Smooth muscle cell (in vitro differentiated cells): ENCODE data around the gene CST9. TPM values are rescaled to one million over a fixed set of nuclear protein-coding genes. Genes with fewer than 3 reads are reported as not detected.
A peak's percentile ranks its signal among the peaks of the same experiment; 100 is the strongest.
"Not testable (repeated sequence)": the region's sequence is repeated elsewhere in the genome, so short reads cannot be mapped to it uniquely, and the experiment has no call there.

Experiments used
- DNase-seq: peaks from one replicate; lab custom pipeline; 2025; ENCODE audit not compliant: unreplicated experiment; lab: John Stamatoyannopoulos, UW
- H2AFZ ChIP-seq: fragments of 200-600 bp; sonication (generic); 2 replicates; pipeline ENCODE4 v1.6.0; 2016; ENCODE audit warnings: antibody characterized with exemption, low read depth, mild to moderate bottlenecking
- H3F3A ChIP-seq: fragments of 200-600 bp; sonication (generic); 2 replicates; pipeline ENCODE4 v1.6.0; 2017; ENCODE audit warnings: antibody characterized with exemption, low read depth
- H3K27ac ChIP-seq: fragments of 200-600 bp; sonication (generic); 2 replicates; pipeline ENCODE4 v1.5.1; 2016; ENCODE audit warnings: low read depth, mild to moderate bottlenecking
- H3K27me3 ChIP-seq: fragments of 200-600 bp; sonication (generic); 2 replicates; pipeline ENCODE4 v1.6.1; 2016; ENCODE audit warnings: low read depth, mild to moderate bottlenecking
- H3K36me3 ChIP-seq: fragments of 200-600 bp; sonication (generic); 2 replicates; pipeline ENCODE4 v1.5.1; 2016; ENCODE audit warnings: low read depth
- H3K4me1 ChIP-seq: fragments of 200-600 bp; sonication (generic); 2 replicates; pipeline ENCODE4 v1.5.1; 2016; ENCODE audit warnings: low read depth
- H3K4me2 ChIP-seq: fragments of 200-600 bp; sonication (generic); 2 replicates; pipeline ENCODE4 v1.6.0; 2016; ENCODE audit warnings: mild to moderate bottlenecking
- H3K4me3 ChIP-seq: fragments of 200-600 bp; sonication (generic); 2 replicates; pipeline ENCODE4 v1.5.1; 2016; ENCODE audit warnings: mild to moderate bottlenecking
- H3K79me2 ChIP-seq: fragments of 200-600 bp; sonication (generic); 2 replicates; pipeline ENCODE4 v1.6.0; 2016; ENCODE audit warnings: low read depth, mild to moderate bottlenecking
- H3K9ac ChIP-seq: fragments of 200-600 bp; sonication (generic); 2 replicates; pipeline ENCODE4 v1.6.0; 2016; ENCODE audit warnings: low read depth
- H3K9me3 ChIP-seq: fragments of 200-600 bp; sonication (generic); replicated peaks from 2 replicates; pipeline ENCODE4 v1.5.1; 2016; ENCODE audit warnings: low read depth
- H4K20me1 ChIP-seq: fragments of 200-600 bp; sonication (generic); 2 replicates; pipeline ENCODE4 v1.6.0; 2016; ENCODE audit warnings: low read depth
- WGBS: methylation state at CpG from one replicate; pipeline ENCODE4 v1.1.7; 2016; ENCODE audit warnings: low lambda C conversion rate; 5-methylcytosine and 5-hydroxymethylcytosine counted together
- polyA plus RNA-seq: library from polyadenylated mRNA; unstranded; fragments of >200 nt; fragmentation: Nextera tagmentation; extraction: Ambion mirVana; gene quantifications from 2 replicates; pipeline ENCODE4 v1.2.1, GENCODE V29; 2016
- total RNA-seq: library from RNA; depleted of rRNA; stranded (reverse); fragments of >200 nt; gene quantifications from 2 replicates; pipeline ENCODE4 v1.2.3, GENCODE V29; 2014
- TF ChIP-seq, protein P1 (sequence below): fragments of 200-600 bp; sonication (generic); IDR thresholded peaks from 2 replicates; pipeline ENCODE4 v1.5.1; 2017; ENCODE audit warnings: borderline replicate concordance, mild to moderate bottlenecking, antibody characterized with exemption; ENCODE audit not compliant: insufficient read depth, poor library complexity, severe bottlenecking

The CST9 gene
- total and polyA plus RNA-seq, 2 experiments from 2014 or later, result not detected

DNA sequence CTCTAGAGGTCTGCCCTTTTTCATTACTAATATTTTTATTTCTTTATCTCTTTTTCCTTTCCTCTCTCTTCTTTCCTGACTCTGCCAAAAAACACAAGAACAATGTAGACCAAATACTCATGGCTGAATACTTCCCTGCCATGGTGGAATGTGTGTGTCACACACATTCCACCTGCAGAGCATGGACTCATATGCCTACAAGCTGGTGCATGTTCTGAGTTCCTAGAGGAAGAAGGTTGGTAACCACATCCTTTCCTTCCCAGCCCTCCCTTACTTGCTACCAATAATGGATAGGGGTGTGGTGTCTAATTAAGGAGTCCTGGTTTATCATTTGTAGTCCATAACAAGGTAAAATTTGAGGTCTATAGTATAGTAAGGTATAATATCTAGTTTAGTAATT, 22.2 kb downstream of the CST9 start:
- Histone ChIP-seq H3F3A (no peaks in the 10 kb centered on the region), H2AFZ (no peak overlapping the region), H3K9ac (no peak overlapping the region), H3K4me1 (no peaks in the 10 kb centered on the region), H3K36me3 (no peaks in the 10 kb centered on the region), H3K27me3 (no peaks in the 10 kb centered on the region), H3K27ac (peak overlapping the region; percentile 46), H4K20me1 (no peaks in the 10 kb centered on the region), H3K9me3 (no peaks in the 10 kb centered on the region), H3K4me2 (no peak overlapping the region), H3K79me2 (no peaks in the 10 kb centered on the region), H3K4me3 (no peak overlapping the region)
- no peak for DNase-seq
- TF ChIP-seq, protein P1, sequence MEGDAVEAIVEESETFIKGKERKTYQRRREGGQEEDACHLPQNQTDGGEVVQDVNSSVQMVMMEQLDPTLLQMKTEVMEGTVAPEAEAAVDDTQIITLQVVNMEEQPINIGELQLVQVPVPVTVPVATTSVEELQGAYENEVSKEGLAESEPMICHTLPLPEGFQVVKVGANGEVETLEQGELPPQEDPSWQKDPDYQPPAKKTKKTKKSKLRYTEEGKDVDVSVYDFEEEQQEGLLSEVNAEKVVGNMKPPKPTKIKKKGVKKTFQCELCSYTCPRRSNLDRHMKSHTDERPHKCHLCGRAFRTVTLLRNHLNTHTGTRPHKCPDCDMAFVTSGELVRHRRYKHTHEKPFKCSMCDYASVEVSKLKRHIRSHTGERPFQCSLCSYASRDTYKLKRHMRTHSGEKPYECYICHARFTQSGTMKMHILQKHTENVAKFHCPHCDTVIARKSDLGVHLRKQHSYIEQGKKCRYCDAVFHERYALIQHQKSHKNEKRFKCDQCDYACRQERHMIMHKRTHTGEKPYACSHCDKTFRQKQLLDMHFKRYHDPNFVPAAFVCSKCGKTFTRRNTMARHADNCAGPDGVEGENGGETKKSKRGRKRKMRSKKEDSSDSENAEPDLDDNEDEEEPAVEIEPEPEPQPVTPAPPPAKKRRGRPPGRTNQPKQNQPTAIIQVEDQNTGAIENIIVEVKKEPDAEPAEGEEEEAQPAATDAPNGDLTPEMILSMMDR, result no peak

DNA sequence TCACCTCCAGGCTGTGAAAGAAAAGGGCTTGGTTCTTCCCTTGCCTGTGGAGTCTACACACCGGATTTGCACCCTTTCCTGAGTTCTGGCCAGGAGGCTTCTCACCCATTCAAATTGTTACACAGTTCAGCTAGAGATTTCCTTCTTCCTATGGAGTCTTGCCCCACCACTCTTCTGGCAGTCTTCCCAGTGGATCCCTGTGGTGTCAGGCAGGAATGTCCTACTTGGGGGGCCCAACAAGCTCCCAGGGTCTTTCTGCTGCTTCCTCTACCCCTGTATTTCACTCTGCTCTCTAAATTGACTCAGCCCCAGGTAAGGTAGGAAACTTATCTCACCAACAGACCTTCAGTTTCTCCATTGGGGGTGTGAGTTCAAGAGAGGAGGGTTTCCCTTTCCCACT, 23.4 kb downstream of the CST9 start:
- H3F3A ChIP-seq, result no peaks in the 10 kb centered on the region
- 90% methylated on average over 1 of the region's 1 CpG for WGBS
- H4K20me1 ChIP-seq, result no peaks in the 10 kb centered on the region
- H3K27ac ChIP-seq, result no peak overlapping the region
- TF ChIP-seq, protein P1, result no peak
- H3K4me2 ChIP-seq, result no peak overlapping the region
- H3K4me3 ChIP-seq, result no peak overlapping the region
- H3K9me3 ChIP-seq, result no peaks in the 10 kb centered on the region
- DNase-seq, result no peak
- H3K4me1 ChIP-seq, result no peaks in the 10 kb centered on the region
- H2AFZ ChIP-seq, result no peak overlapping the region
- no peak overlapping the region for H3K9ac ChIP-seq
- H3K36me3 ChIP-seq, result no peaks in the 10 kb centered on the region
- no peaks in the 10 kb centered on the region for H3K79me2 ChIP-seq
- no peaks in the 10 kb centered on the region for H3K27me3 ChIP-seq

DNA sequence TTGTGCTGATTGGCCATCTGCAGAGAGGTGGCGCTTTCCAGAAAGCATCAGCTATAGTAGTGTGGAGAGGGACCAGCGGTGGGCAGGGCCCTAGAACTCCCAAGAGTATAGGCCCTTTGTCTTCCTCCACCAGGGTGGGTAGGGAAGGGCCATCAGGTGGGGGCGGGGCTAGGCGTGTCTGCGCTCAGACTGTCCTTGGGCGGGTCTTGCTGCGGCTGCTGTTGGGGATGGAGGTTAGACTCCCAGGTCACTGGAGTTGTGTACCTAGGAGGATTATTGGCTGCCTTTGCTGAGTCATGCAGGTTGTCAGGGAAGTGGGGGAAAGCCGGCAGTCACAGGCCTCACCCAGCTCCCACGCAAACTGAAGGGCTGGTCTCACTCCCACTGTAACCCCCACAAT, 23.9 kb downstream of the CST9 start:
- H3K9me3 ChIP-seq, H3K9ac ChIP-seq, H3F3A ChIP-seq, H3K79me2 ChIP-seq, H2AFZ ChIP-seq, DNase-seq, H3K4me2 ChIP-seq, H3K4me3 ChIP-seq, H4K20me1 ChIP-seq, H3K27me3 ChIP-seq, H3K4me1 ChIP-seq, H3K36me3 ChIP-seq, H3K27ac ChIP-seq: not testable (repeated sequence)
- 87% methylated on average over 9 of the region's 9 CpGs for WGBS

DNA sequence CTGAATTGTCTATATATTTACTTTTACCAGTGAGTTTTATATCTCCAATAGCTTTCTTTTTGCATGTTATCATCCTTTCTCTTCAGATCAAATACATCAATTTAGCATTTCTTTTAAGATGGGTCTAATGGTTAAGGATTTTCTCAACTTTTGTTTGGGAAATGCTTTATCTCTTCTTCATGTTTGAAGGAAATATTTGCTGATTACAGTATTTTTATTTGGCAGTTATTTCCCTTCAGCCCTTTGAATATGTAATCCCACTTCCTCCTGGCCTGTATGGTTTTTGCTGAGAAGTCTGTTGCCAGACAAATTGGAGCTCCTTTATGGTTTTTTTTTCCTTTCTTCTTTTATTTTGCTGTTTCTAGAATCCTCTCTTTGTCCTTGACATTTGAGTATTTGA, 30.7 kb downstream of the CST9 start:
- H3K9ac ChIP-seq, result no peak overlapping the region
- TF ChIP-seq, protein P1, result no peak
- H3K27ac ChIP-seq, result no peak overlapping the region
- no peaks in the 10 kb centered on the region for H3K36me3 ChIP-seq
- H3K27me3 ChIP-seq, result no peaks in the 10 kb centered on the region
- no peak overlapping the region for H2AFZ ChIP-seq
- no peaks in the 10 kb centered on the region for H3K4me1 ChIP-seq
- no peaks in the 10 kb centered on the region for H4K20me1 ChIP-seq
- no peak overlapping the region for H3K4me3 ChIP-seq
- H3F3A ChIP-seq, result no peaks in the 10 kb centered on the region
- no peaks in the 10 kb centered on the region for H3K9me3 ChIP-seq
- H3K4me2 ChIP-seq, result no peak overlapping the region
- no peak for DNase-seq
- no peaks in the 10 kb centered on the region for H3K79me2 ChIP-seq
